ENCODE results near the gene PDCD4. TPM values are rescaled to one million over a fixed set of nuclear protein-coding genes. Genes with fewer than 3 reads are reported as not detected.

The PDCD4 gene
- total and polyA plus RNA-seq, 4 donors: 81.8 to 123 (median 104) TPM

DNA sequence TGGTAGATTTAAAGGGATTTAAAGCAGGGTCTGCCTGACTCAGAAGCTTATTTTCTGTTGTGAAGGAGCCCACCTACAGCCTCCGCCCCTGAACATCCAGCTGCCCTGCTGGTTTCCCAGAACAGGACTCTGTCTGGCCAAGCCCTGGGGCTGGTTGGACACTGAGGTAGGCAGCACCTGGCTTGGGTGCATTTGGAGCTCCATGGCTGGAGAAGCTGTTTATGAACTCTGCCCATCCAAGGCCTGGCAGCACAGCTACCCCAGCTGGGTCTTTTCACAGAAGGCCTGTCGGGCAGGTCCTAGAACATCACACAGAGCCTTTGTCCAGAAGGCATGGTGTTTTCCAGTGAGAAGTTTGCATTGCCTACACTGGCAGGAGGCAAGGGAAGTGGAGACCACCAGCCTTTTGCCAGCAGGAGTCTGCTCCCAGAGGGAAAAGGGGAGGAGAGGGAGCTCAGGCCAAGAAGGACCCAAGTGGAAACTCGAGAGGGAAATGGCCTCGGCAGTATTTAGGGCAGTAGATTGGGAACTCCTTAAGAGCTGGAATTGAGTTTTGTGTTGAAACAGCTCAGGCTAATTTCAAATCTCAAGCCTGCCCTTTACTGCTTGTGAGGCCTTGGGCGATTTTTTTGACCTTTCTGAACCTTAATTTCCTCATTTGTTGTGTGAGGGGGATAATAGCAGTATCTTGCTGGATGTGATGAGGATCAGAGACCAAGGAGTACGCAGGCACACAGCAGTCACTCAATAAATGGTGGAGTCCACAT, 12.3 kb upstream of the PDCD4 start:
- H3K36me3 ChIP-seq (ENCODE audit: control insufficient read depth, insufficient read depth, low read length): no peaks in the 10 kb centered on the region
- 78% methylated on average over 4 of the region's 6 CpGs for WGBS (ENCODE audit: insufficient coverage)
- no peaks in the 10 kb centered on the region for H3K27me3 ChIP-seq (ENCODE audit: control insufficient read depth, insufficient read depth, low read length)
- peaks cover 11% of the 10 kb centered on the region for H3K4me1 ChIP-seq (ENCODE audit: control insufficient read depth, insufficient read depth, low read length)
- no peak overlapping the region for H3K4me3 ChIP-seq (ENCODE audit: low read depth, low read length)
- no peaks in the 10 kb centered on the region for H3K9me3 ChIP-seq (ENCODE audit: control insufficient read depth, insufficient read depth, low read length)
- no peak overlapping the region for H3K27ac ChIP-seq (ENCODE audit: low read depth, low read length)
- DNase-seq (ENCODE audit: low read depth in 4 of 6, low spot score in 6 of 6): no peak

DNA sequence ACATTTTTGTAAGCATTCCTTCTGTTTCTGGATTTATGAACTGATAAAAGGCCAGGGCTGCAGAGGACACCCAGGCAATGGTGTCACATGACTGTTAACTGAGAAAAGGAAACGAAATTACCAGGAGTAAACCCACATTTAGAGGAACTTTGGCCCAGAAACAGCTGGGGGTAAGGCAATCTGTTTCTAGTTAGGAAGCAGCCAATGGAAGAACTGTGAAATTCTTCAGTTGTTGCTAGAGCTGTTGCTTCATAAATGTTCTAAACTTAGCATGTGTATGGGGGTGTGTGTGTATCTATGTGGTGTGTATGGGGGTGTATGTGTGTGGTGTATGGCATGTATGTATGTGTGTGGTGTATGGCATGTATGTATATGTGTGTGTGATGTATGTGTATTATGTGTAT, 11.8 kb upstream of the PDCD4 start:
- 45% methylated on average over 1 of the region's 1 CpG for WGBS (ENCODE audit: insufficient coverage)
- H3K9me3 ChIP-seq (ENCODE audit: control insufficient read depth, insufficient read depth, low read length): no peaks in the 10 kb centered on the region
- H3K36me3 ChIP-seq (ENCODE audit: control insufficient read depth, insufficient read depth, low read length): no peaks in the 10 kb centered on the region
- peaks cover 11% of the 10 kb centered on the region for H3K4me1 ChIP-seq (ENCODE audit: control insufficient read depth, insufficient read depth, low read length)
- H3K27ac ChIP-seq (ENCODE audit: low read depth, low read length): no peak overlapping the region
- DNase-seq (ENCODE audit: low read depth in 4 of 6, low spot score in 6 of 6): peak in 1 of 6 donors; percentile 57
- H3K4me3 ChIP-seq (ENCODE audit: low read depth, low read length): no peak overlapping the region
- no peaks in the 10 kb centered on the region for H3K27me3 ChIP-seq (ENCODE audit: control insufficient read depth, insufficient read depth, low read length)

DNA sequence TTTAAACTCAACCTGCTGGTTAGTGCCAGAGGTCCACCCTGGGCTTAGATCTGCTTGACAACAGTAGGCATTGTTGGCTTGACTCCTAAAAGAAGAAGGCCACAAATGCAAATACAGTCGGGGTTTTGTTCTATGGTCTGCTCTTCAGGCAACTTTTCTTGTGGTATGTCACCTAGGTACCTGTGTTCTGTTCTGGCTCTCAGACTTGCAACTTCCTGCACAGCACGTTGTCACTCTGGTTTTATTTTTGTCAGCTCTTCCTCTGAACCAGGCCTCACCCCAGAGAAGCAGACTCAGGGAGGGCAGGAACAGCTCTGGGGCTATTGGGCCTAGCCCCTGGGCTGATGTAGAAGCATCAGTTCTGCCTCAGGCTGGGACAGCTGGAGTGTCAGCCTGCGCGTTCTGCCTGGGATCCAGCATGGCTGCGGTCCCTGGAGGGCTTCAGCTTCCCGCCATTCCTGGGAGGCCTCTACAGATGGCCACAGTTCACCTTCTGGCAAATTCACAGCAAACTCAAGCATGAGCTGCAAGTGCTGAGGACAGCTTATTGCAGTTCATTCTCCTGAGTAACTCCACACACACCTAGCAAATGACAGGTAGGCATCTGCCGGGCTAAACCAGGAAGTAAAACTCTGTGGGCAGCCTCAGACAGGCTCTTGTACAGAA, 11.0 kb upstream of the PDCD4 start:
- no peak for DNase-seq (ENCODE audit: low read depth in 4 of 6, low spot score in 6 of 6)
- Histone ChIP-seq H3K36me3 (ENCODE audit: control insufficient read depth, insufficient read depth, low read length) (no peaks in the 10 kb centered on the region), H3K9me3 (ENCODE audit: control insufficient read depth, insufficient read depth, low read length) (no peaks in the 10 kb centered on the region), H3K27me3 (ENCODE audit: control insufficient read depth, insufficient read depth, low read length) (no peaks in the 10 kb centered on the region), H3K27ac (ENCODE audit: low read depth, low read length) (no peak overlapping the region), H3K4me3 (ENCODE audit: low read depth, low read length) (no peak overlapping the region), H3K4me1 (ENCODE audit: control insufficient read depth, insufficient read depth, low read length) (peaks cover 11% of the 10 kb centered on the region)
- 94% methylated on average over 6 of the region's 7 CpGs for WGBS (ENCODE audit: insufficient coverage)

DNA sequence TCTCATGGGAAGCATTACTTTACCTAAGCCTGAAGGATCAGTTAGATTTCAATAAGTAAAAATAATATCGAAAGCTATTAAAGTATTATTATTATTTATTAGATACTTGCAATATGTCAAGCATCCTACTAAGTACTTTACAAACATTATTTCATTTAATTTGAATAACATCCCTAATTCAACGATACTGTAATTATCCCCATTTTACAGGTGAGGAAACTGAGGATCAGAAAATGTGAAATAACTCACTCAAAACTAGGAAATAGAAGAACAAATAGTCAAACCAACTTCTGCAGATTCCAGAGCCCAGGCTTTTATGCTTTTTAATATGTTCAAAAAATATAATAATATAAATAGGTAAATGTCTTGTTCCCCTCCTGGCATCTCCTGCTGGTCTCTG, 10.3 kb upstream of the PDCD4 start:
- Histone ChIP-seq H3K27ac (ENCODE audit: low read depth, low read length) (no peak overlapping the region), H3K9me3 (ENCODE audit: control insufficient read depth, insufficient read depth, low read length) (no peaks in the 10 kb centered on the region), H3K27me3 (ENCODE audit: control insufficient read depth, insufficient read depth, low read length) (no peaks in the 10 kb centered on the region), H3K4me3 (ENCODE audit: low read depth, low read length) (no peak overlapping the region), H3K4me1 (ENCODE audit: control insufficient read depth, insufficient read depth, low read length) (peaks cover 11% of the 10 kb centered on the region), H3K36me3 (ENCODE audit: control insufficient read depth, insufficient read depth, low read length) (no peaks in the 10 kb centered on the region)
- WGBS (ENCODE audit: insufficient coverage): no CpG with 5 or more reads among the region's 2 CpGs
- DNase-seq (ENCODE audit: low read depth in 4 of 6, low spot score in 6 of 6): no peak

DNA sequence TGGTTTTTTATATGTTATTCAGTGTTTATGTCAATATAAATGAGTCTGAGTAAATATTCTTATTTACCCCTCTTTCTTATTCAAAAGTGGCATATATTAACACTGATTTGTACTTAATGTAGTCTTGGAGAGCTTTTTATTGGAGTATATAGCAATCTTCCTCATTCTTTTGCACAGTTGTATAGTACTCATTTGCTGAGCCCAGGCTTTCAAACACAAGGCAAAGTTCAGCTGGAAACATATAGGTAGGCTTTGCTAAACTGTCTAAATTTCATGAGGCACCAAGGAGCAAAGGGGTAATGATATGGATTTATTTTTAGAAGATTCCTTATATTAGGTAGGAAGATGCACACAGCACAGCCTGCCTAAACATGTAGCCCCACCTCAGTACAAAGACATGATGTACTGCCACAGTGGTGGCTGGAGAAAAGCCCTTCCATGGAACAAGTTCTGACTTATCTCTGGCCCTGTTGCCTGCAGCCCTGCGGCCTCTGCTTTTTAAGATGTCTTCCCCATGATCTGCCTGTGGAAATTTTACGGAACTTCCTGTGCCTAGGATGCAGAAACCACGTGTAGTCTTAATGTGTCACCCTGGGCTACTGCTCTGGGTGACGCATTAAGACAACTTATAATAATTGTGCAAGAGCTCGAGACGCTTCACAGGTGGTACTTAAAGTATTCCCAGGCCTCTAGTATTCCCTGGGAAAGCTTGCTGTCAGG, 9.6 kb upstream of the PDCD4 start:
- Histone ChIP-seq H3K27ac (ENCODE audit: low read depth, low read length) (no peak overlapping the region), H3K36me3 (ENCODE audit: control insufficient read depth, insufficient read depth, low read length) (no peaks in the 10 kb centered on the region), H3K4me1 (ENCODE audit: control insufficient read depth, insufficient read depth, low read length) (peaks cover 11% of the 10 kb centered on the region), H3K4me3 (ENCODE audit: low read depth, low read length) (no peak overlapping the region), H3K9me3 (ENCODE audit: control insufficient read depth, insufficient read depth, low read length) (no peaks in the 10 kb centered on the region), H3K27me3 (ENCODE audit: control insufficient read depth, insufficient read depth, low read length) (no peaks in the 10 kb centered on the region)
- WGBS (ENCODE audit: insufficient coverage): 98% methylated on average over 5 of the region's 6 CpGs
- no peak for DNase-seq (ENCODE audit: low read depth in 4 of 6, low spot score in 6 of 6)

DNA sequence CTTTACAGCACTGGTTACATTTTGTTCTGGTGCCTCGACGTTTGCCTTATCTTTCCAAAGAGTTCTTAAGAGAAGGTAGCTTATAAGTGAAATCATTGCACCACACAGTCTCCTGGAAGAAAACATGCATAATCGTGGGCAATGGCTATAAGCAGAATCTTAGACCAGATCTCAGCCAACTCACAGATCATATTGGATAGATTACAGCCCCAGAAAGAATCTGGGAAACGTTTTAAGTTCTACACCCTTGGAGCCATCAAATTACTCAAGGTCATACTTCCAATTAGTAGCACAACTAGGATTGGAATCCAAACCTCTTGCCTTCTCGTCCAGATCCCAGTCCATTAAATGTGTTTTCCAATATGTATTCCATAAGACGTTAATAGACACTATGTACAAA, 8.8 kb upstream of the PDCD4 start:
- Histone ChIP-seq H3K36me3 (ENCODE audit: control insufficient read depth, insufficient read depth, low read length) (no peaks in the 10 kb centered on the region), H3K4me3 (ENCODE audit: low read depth, low read length) (no peak overlapping the region), H3K27me3 (ENCODE audit: control insufficient read depth, insufficient read depth, low read length) (no peaks in the 10 kb centered on the region), H3K27ac (ENCODE audit: low read depth, low read length) (no peak overlapping the region), H3K9me3 (ENCODE audit: control insufficient read depth, insufficient read depth, low read length) (no peaks in the 10 kb centered on the region), H3K4me1 (ENCODE audit: control insufficient read depth, insufficient read depth, low read length) (peaks cover 4% of the 10 kb centered on the region)
- no peak for DNase-seq (ENCODE audit: low read depth in 4 of 6, low spot score in 6 of 6)
- 71% methylated on average over 1 of the region's 6 CpGs for WGBS (ENCODE audit: insufficient coverage)

DNA sequence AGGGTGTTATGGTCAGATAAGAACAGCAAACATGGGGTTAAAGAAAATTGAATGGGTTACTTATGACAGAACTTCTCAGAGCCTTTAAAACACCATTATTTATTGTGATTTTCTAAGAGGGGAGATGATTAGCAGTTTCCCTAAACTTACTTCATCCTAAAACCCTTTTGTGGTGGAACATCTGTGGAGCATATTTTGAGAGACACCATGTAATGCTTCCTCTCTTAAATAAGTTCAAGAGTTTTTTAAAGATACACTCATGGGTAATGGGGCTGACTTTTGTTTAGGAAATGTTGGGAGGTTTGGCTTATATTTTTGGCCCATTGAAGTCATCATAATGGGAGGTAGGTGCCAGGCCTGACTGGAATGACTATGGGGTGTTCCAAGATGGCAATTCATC, 8.4 kb upstream of the PDCD4 start:
- Histone ChIP-seq H3K4me1 (ENCODE audit: control insufficient read depth, insufficient read depth, low read length) (peaks cover 4% of the 10 kb centered on the region), H3K27me3 (ENCODE audit: control insufficient read depth, insufficient read depth, low read length) (no peaks in the 10 kb centered on the region), H3K27ac (ENCODE audit: low read depth, low read length) (no peak overlapping the region), H3K4me3 (ENCODE audit: low read depth, low read length) (no peak overlapping the region), H3K9me3 (ENCODE audit: control insufficient read depth, insufficient read depth, low read length) (no peaks in the 10 kb centered on the region), H3K36me3 (ENCODE audit: control insufficient read depth, insufficient read depth, low read length) (no peaks in the 10 kb centered on the region)
- no peak for DNase-seq (ENCODE audit: low read depth in 4 of 6, low spot score in 6 of 6)

DNA sequence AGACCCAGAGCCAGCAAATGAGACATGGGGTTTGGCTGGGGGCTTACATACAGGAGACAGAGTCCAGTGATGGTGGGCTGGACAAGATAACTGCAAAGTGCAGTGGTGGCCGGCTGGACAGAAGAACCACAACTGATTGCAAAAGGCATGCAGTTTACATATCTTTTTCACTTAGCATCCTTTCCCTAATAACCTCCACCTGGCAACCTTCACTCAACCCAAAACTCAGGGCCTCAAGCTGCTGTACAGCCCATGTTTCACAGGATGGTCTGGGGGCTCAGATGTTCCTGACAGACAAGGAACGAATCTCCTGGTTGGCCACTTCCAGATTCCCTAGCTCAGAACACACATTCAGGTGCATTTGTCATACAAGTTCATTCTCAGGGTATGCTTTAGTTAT, 7.8 kb upstream of the PDCD4 start:
- H3K4me3 ChIP-seq (ENCODE audit: low read depth, low read length): no peak overlapping the region
- H3K9me3 ChIP-seq (ENCODE audit: control insufficient read depth, insufficient read depth, low read length): no peaks in the 10 kb centered on the region
- no peaks in the 10 kb centered on the region for H3K36me3 ChIP-seq (ENCODE audit: control insufficient read depth, insufficient read depth, low read length)
- H3K27me3 ChIP-seq (ENCODE audit: control insufficient read depth, insufficient read depth, low read length): no peaks in the 10 kb centered on the region
- 100% methylated on average over 1 of the region's 2 CpGs for WGBS (ENCODE audit: insufficient coverage)
- no peak for DNase-seq (ENCODE audit: low read depth in 4 of 6, low spot score in 6 of 6)
- peaks cover 4% of the 10 kb centered on the region for H3K4me1 ChIP-seq (ENCODE audit: control insufficient read depth, insufficient read depth, low read length)
- no peak overlapping the region for H3K27ac ChIP-seq (ENCODE audit: low read depth, low read length)

DNA sequence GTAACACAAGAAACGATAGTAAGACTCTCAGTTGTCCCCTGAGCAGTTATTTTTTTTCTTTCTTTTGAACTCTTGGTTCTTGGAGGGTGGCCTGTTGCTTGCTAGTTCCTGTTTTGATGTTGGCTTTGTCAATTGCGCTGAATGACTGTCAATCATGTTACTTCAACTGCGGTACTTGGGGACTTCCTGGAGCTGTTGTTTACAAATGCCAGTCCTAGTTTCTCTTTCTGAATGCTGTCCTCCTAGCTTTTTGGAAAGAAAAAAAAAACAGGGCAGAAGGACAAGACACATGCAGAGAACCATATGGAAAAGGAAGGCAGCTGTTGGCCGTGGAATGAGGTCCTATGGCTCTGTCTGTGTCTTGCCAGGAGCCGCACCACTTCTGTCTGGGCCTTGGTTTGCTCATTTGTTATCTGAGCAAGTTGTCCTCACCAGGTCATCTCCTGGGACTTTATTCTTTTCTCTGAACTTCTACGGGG, 7.0 kb upstream of the PDCD4 start:
- WGBS (ENCODE audit: insufficient coverage): 42% methylated on average over 4 of the region's 6 CpGs
- Histone ChIP-seq H3K36me3 (ENCODE audit: control insufficient read depth, insufficient read depth, low read length) (no peaks in the 10 kb centered on the region), H3K27me3 (ENCODE audit: control insufficient read depth, insufficient read depth, low read length) (no peaks in the 10 kb centered on the region), H3K27ac (ENCODE audit: low read depth, low read length) (peak overlapping the region; percentile 42), H3K4me3 (ENCODE audit: low read depth, low read length) (no peak overlapping the region), H3K9me3 (ENCODE audit: control insufficient read depth, insufficient read depth, low read length) (no peaks in the 10 kb centered on the region), H3K4me1 (ENCODE audit: control insufficient read depth, insufficient read depth, low read length) (no peaks in the 10 kb centered on the region)
- no peak for DNase-seq (ENCODE audit: low read depth in 4 of 6, low spot score in 6 of 6)
